K562 (cell line): Measurements from ENCODE around the gene ST6GAL1. TPM values are rescaled to one million over a fixed set of nuclear protein-coding genes. Genes with fewer than 3 reads are reported as not detected.
A peak's percentile ranks its signal among the peaks of the same experiment; 100 is the strongest.

Source experiments
- BCOR ChIP-seq: fragments of 450-650 bp; IDR thresholded peaks from 2 replicates; pipeline ENCODE4 v1.6.1; 2016
- DACH1 ChIP-seq: fragments of 450-650 bp; IDR thresholded peaks from 2 replicates; pipeline ENCODE4 v1.6.1; 2018; ENCODE audit not compliant: partially characterized antibody
- GMEB1 ChIP-seq: fragments of 250-450 bp; sonication (Bioruptor Pico); IDR thresholded peaks from 2 replicates; pipeline ENCODE4 v1.4.0; 2020; ENCODE audit warnings: mild to moderate bottlenecking
- HOXB6 ChIP-seq: fragments of 250-450 bp; sonication (Bioruptor Pico); IDR thresholded peaks from 2 replicates; pipeline ENCODE4 v1.5.1; 2022; ENCODE audit warnings: mild to moderate bottlenecking, borderline replicate concordance
- JUN ChIP-seq, 2 experiments: sonication (generic) in 1 of 2; formaldehyde crosslinking in 1 of 2; IDR thresholded peaks; 2 replicates each; pipeline versions ENCODE4 v1.6.1 to v1.8.0; 2012 to 2022; ENCODE audit warnings: borderline replicate concordance in 2 of 2, mild to moderate bottlenecking in 2 of 2, improper control_type of control experiment in 1 of 2, low read depth in 1 of 2, low read length in 1 of 2, missing genetic modification reagents in 1 of 2
- MTA1 ChIP-seq: fragments of 450-650 bp; IDR thresholded peaks from 2 replicates; pipeline ENCODE4 v1.6.1; 2017; ENCODE audit warnings: borderline replicate concordance
- NR2C2 ChIP-seq, 2 experiments: fragments of 200-800 bp in 1 of 2; sonication (Bioruptor generic) in 1 of 2; sonication (generic) in 1 of 2; formaldehyde crosslinking in 1 of 2; IDR thresholded peaks; 2 replicates each; pipeline versions ENCODE4 v1.6.1 to v1.8.0; 2016 to 2022; ENCODE audit warnings: mild to moderate bottlenecking in 1 of 2, missing compliant biosample characterization in 1 of 2, missing genetic modification characterization in 1 of 2, missing genetic modification reagents in 1 of 2
- RBM14 ChIP-seq: fragments of 200-400 bp; formaldehyde crosslinking; IDR thresholded peaks from 2 replicates; pipeline ENCODE4 v1.6.1; 2018; ENCODE audit warnings: low read depth, mild to moderate bottlenecking, low read length, moderate library complexity, borderline replicate concordance; ENCODE audit not compliant: insufficient read depth
- TCF3 ChIP-seq: sonication (generic); formaldehyde crosslinking; IDR thresholded peaks from 2 replicates; pipeline ENCODE4 v1.4.0; 2020; ENCODE audit warnings: mild to moderate bottlenecking, missing genetic modification reagents
- ZFP91 ChIP-seq: sonication (generic); formaldehyde crosslinking; IDR thresholded peaks from 2 replicates; pipeline ENCODE4 v1.8.0; 2022; ENCODE audit warnings: mild to moderate bottlenecking, missing genetic modification reagents
- polyA plus RNA-seq, 8 experiments: library from polyadenylated mRNA; depleted of rRNA in 4 of 8; stranded (reverse) in 5 of 8; unstranded in 3 of 8; fragments of >200 nt; fragmentation: Nextera tagmentation in 2 of 8; fragmentation: Illumina TruSeq in 1 of 8; extraction: Ambion mirVana in 2 of 8; extraction: Trizol in 1 of 8; gene quantifications; 2 replicates each; pipeline versions ENCODE4 v1.2.1 to v1.2.3, GENCODE V29; 2011 to 2014; ENCODE audit warnings: inconsistent platforms in 1 of 8, missing spikeins in 1 of 8
- total RNA-seq, 7 experiments: library from RNA; depleted of rRNA in 6 of 7; stranded (reverse); fragments of >200 nt in 6 of 7; fragmentation: Illumina TruSeq in 2 of 7; extraction: Trizol in 2 of 7; gene quantifications; 2 replicates each; pipeline versions ENCODE4 v1.2.1 to v1.2.3, GENCODE V29; 2011 to 2021; ENCODE audit warnings: low replicate concordance in 1 of 7
- TF ChIP-seq, protein P1 (sequence below), 2 experiments: fragments of 450-650 bp; IDR thresholded peaks; 2 replicates each; pipeline ENCODE4 v1.6.1; 2016
- TF ChIP-seq, protein P2 (sequence below): fragments of 250-450 bp; sonication (Bioruptor Pico); IDR thresholded peaks from 2 replicates; pipeline ENCODE4 v1.8.0; 2022; ENCODE audit warnings: inconsistent platforms, mild to moderate bottlenecking, moderate library complexity, borderline replicate concordance
- TF ChIP-seq, protein P3 (sequence below): fragments of 250-450 bp; sonication (Bioruptor Pico); IDR thresholded peaks from 2 replicates; pipeline ENCODE4 v1.5.1; 2021; ENCODE audit warnings: mild to moderate bottlenecking
- TF ChIP-seq, protein P4 (sequence below): fragments of 250-450 bp; sonication (Bioruptor Pico); IDR thresholded peaks from 2 replicates; pipeline ENCODE4 v1.5.0; 2020; ENCODE audit warnings: mild to moderate bottlenecking, borderline replicate concordance

ST6GAL1 gene
- total and polyA plus RNA-seq, 9 of the 15 experiments (the other 6 are each of a cell fraction or from before 2014, with no cell fraction given) = 31.9 to 145 (median 71.0) TPM

DNA sequence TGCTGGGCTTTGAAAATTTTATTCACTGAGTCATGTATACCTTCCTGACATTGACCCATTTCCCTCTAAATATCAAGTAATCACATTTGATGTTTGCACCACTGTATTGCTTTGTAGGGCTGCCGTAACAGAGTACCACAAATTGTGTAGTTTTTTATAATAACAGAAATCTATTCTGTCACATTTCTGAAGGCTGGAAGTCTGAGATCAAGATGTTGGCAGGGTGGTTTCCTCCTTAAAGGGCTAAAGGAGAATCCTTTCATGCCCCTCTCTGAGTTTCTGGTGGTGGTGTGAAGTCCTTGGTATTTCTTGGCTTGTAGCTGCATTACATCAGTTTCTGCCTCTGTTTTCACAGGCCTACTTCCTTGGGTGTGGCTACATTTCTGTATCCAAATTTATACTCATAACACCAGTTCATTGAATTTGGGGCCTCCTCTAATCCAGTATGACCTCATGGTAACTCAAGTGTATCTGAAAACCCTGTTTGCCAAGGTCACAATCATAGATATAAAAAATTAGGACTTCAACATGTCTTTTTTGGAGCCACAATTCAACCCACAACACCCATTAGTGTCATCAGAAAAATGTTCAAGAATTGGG is 29.1 kb upstream of the ST6GAL1 start (continued):
- TF ChIP-seq RBM14 (no peak), TCF3 (CRISPR knock-in tag) (no peak), DACH1 (no peak), BCOR (no peak), HOXB6 (CRISPR knock-in tag) (no peak), GMEB1 (CRISPR knock-in tag) (no peak), JUN (IDR thresholded peaks at IDR 0.05; ENCODE audit: borderline replicate concordance, low read depth, low read length) (peak; percentile 4; the same call in 1 of the 2 replicates), JUN (CRISPR knock-in tag; IDR thresholded peaks at IDR 0.05; ENCODE audit: borderline replicate concordance) (no peak), ZFP91 (CRISPR knock-in tag) (no peak), NR2C2 (CRISPR knock-in tag; IDR thresholded peaks at IDR 0.05) (no peak), NR2C2 (tag; IDR thresholded peaks at IDR 0.05) (peak; percentile 63; the same call in 1 of the 2 replicates), MTA1 (no peak)
- TF ChIP-seq, protein P1, sequence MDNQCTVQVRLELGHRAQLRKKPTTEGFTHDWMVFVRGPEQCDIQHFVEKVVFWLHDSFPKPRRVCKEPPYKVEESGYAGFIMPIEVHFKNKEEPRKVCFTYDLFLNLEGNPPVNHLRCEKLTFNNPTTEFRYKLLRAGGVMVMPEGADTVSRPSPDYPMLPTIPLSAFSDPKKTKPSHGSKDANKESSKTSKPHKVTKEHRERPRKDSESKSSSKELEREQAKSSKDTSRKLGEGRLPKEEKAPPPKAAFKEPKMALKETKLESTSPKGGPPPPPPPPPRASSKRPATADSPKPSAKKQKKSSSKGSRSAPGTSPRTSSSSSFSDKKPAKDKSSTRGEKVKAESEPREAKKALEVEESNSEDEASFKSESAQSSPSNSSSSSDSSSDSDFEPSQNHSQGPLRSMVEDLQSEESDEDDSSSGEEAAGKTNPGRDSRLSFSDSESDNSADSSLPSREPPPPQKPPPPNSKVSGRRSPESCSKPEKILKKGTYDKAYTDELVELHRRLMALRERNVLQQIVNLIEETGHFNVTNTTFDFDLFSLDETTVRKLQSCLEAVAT (IDR thresholded peaks at IDR 0.05) = no peak
- TF ChIP-seq, protein P2, sequence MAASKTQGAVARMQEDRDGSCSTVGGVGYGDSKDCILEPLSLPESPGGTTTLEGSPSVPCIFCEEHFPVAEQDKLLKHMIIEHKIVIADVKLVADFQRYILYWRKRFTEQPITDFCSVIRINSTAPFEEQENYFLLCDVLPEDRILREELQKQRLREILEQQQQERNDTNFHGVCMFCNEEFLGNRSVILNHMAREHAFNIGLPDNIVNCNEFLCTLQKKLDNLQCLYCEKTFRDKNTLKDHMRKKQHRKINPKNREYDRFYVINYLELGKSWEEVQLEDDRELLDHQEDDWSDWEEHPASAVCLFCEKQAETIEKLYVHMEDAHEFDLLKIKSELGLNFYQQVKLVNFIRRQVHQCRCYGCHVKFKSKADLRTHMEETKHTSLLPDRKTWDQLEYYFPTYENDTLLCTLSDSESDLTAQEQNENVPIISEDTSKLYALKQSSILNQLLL = no peak
- TF ChIP-seq, protein P3, sequence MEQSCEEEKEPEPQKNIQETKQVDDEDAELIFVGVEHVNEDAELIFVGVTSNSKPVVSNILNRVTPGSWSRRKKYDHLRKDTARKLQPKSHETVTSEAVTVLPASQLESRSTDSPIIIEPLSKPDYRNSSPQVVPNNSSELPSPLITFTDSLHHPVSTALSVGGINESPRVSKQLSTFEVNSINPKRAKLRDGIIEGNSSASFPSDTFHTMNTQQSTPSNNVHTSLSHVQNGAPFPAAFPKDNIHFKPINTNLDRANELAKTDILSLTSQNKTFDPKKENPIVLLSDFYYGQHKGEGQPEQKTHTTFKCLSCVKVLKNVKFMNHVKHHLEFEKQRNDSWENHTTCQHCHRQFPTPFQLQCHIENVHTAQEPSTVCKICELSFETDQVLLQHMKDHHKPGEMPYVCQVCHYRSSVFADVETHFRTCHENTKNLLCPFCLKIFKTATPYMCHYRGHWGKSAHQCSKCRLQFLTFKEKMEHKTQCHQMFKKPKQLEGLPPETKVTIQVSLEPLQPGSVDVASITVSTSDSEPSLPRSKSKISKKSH = no peak
- TF ChIP-seq, protein P4, sequence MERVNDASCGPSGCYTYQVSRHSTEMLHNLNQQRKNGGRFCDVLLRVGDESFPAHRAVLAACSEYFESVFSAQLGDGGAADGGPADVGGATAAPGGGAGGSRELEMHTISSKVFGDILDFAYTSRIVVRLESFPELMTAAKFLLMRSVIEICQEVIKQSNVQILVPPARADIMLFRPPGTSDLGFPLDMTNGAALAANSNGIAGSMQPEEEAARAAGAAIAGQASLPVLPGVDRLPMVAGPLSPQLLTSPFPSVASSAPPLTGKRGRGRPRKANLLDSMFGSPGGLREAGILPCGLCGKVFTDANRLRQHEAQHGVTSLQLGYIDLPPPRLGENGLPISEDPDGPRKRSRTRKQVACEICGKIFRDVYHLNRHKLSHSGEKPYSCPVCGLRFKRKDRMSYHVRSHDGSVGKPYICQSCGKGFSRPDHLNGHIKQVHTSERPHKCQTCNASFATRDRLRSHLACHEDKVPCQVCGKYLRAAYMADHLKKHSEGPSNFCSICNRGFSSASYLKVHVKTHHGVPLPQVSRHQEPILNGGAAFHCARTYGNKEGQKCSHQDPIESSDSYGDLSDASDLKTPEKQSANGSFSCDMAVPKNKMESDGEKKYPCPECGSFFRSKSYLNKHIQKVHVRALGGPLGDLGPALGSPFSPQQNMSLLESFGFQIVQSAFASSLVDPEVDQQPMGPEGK (CRISPR knock-in tag) = no peak
